Activated CD4-positive, alpha-beta T cell treated with anti-CD3 and anti-CD28 coated beads for 48 hours (primary cell): Measurements from ENCODE around the gene TRIM74.
"Not testable (repeated sequence)": the region's sequence is repeated elsewhere in the genome, so short reads cannot be mapped to it uniquely, and the experiment has no call there.

Experiments used
- DNase-seq: peaks from one replicate; pipeline ENCODE4 v3.0.0-alpha.2; 2020

The TRIM74 gene

DNA sequence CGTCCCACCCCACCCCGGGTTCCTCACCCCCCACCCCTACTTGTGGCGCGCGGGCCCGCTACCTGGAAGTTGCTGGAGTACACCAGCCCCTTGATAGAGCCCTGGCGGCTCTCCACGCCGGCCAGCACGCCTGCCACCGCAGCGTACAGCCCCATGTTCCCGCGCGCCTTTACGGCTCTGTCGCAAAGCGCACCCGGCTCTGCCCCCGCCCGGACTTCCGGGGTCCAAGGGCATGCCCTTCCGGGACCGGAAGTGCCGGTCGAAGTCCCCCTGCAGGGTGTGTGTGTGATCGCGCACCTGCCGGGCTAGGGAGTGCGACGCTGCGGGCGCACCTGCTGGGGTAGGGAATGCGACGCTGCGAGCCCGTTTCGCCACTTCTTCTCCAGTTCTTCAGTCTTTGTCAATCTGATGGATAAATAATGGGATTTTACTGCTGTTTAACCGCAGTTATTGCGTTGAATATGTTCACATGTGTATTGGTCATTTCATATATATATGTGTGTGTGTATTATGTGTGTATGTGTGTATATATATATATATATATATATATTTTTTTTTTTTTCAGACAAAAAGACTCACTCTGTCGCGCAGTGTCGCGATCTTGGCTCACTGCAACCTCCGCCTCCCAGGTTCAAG, 14.6 kb downstream of the TRIM74 start:
- DNase-seq, result not testable (repeated sequence)

DNA sequence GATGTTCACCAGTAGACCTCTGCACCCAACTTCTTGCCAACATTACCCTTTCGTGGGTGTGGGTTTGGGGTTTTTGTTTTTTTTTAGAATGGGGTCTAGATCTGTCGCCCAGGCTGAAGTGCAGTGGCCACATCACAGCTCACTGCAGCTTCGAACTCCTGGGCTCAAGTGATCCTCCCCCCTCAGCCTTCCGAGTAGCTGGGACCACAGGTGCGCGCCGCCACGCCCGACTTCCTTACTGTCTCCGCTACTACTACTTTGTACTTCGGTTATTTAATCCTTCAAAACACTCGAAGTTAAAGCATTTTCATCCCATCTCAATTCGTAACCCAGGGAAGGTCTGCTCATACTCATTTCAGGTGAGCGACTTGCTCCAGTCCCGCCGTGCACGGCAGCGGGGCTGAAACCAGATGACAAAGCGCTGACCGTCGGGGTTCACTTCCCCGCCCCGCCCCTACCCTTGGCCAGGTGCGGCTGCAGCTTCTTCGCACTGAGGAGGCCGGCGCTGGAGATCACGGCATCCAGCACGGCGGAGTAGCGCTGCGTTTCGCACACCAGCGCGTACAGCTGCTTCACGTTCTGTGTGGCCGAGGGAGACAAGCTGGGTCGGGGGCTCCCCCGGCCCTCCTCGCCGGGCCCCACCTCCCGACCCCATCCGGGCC, 15.2 kb downstream of the TRIM74 start:
- not testable (repeated sequence) for DNase-seq

- DNase-seq, result peak; percentile 28
These were observed 18.8 kb downstream of the TRIM74 start for GRCh38 chr7:72950432-72950831.

GRCh38 chr7:72949686-72950085, 19.6 kb downstream of the TRIM74 start:
- not testable (repeated sequence) for DNase-seq

DNA sequence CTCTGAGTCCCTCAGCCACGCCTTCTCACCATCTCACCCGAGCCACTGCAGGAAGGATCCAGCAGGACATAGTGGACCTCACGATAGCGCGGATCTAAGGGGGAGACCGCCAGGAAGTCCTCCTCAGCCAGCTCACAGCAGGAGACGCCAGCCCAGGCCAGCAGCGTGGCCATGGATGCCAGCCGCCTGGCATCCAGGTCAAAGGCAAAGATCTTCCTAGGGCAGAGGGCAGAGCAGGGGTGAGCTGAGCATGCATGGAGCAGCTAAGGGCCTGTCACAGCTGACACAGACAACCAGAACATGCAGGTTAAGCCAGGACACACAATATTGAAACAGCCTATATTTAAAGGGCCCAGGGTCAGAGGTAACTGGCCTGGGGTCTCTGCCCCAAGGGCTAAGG, 20.0 kb downstream of the TRIM74 start:
- not testable (repeated sequence) for DNase-seq

GRCh38 chr7:72948714-72949113, 20.6 kb downstream of the TRIM74 start:
- not testable (repeated sequence) for DNase-seq

DNA sequence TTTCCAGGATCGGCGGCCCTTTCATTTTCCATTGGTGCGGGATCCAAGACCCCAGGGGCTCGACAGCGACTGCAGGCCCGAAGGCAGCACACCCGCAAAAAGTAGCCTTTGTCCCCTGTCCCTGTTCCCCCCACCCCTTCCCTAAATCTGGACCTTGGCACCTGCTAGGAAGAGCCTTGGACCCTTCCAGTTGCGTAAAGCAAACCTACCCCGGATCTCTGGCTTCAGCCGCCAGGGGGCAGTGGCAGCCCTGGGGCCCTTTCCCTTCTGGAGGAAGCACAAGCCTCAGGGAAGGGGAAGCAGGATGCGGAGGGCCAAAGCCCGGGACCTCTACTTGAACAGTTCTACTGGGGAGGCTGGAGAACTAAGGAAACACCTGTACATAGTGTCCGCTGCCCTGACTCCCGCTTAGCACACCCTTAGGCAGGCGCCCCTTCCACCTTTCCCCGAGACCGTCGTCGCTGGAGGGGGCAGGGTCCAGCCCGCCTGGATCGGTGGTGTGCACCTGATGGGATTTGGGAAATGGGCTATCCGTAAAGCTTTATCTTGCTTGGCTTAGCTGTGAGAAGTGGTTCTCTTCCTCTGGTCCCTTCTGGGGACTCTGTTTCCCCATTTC, 23.0 kb downstream of the TRIM74 start:
- DNase-seq, result not testable (repeated sequence)

DNA sequence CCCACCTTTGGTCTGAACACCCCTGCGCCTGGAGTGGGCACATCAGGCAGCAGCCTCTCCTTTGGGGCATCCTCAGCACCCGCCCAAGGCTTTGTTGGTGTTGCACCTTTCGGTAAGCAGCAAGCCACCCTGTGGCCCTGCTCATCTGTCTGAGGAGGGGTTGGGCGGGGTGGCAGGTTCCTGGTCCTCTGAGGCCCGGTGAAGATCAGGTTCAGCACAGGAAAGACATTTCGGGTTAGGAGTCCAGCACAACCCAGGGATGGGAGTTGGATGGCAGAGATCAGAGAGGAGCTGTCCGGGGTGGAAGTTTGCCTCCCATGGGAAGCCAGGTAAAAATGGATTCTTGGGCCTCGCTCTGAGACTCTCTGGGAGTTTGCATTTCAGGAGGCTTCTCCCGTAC, 23.7 kb downstream of the TRIM74 start:
- not testable (repeated sequence) for DNase-seq

GRCh38 chr7:72944937-72945336, 24.3 kb downstream of the TRIM74 start:
- DNase-seq, result not testable (repeated sequence)

DNA sequence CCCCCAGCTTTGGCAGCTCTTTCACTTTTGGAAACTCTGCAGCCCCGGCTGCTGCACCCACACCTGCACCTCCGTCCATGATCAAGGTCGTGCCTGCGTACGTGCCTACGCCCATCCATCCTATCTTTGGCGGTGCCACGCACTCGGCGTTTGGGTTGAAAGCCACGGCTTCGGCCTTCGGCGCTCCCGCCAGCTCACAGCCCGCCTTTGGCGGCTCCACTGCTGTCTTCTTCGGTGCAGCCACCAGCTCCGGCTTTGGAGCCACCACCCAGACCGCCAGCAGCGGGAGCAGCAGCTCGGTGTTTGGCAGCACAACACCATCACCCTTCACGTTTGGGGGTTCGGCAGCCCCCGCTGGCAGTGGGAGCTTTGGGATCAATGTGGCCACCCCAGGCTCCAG, 26.3 kb downstream of the TRIM74 start:
- not testable (repeated sequence) for DNase-seq

GRCh38 chr7:72942022-72942705, 27.1 kb downstream of the TRIM74 start:
- not testable (repeated sequence) for DNase-seq

- not testable (repeated sequence) for DNase-seq
These were observed 41.0 kb downstream of the TRIM74 start for GRCh38 chr7:72928216-72928615.

GRCh38 chr7:72927791-72928190, 41.5 kb downstream of the TRIM74 start:
- DNase-seq, result not testable (repeated sequence)

DNA sequence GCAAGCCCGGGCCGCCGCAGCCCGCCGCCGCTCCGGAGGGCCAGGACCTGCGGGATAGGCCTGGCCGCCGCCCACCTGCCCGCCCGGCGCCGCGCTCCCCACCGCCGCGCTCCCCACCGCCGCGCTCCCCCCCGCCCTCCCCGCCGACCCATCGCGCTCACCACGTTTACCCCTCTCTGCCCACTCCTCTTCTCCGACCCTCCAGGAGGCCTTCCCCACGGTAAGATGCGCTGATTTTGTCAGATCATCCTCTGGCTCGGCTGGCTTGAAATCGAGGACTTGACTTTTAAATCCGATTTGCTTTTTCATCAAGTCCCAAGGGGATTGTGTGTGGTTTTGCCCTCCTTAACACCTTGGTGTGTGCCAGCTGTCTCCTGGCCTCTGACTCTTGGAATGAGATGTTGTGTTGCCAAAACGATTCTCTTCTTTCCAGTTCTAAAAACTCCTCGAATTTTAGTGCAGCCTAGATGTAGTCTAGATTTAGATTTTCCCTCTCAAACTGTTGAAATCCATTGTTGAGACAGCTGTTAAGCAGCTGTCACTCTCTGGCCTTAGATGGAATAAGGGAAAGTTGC, 43.6 kb downstream of the TRIM74 start:
- no peak for DNase-seq

GRCh38 chr7:72924733-72925545, 44.3 kb downstream of the TRIM74 start, which contains the start of gene POM121:
POM121 (plus strand) TSS chr7:72925095; CDS start chr7:72925122, 27 bp downstream.
- DNase-seq, result peak; percentile 90

DNA sequence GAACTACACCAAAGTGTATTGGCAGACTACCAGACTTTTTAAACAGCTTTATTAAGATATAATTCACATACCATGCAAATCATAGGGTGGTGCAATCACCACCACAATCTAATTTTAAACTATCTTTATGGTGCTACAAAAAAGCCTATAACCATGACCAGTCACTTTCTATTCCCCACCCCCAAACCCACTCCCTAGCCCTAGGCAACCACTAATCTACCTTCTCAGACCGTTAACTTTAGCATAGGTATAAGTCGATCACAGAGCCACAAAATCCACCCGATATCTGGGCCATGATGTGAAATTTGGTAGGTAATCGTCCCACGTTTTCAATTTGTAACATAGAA, 44.9 kb downstream of the TRIM74 start:
- DNase-seq, result no peak

GRCh38 chr7:72919256-72919775, 50.0 kb downstream of the TRIM74 start:
- DNase-seq, result no peak

- DNase-seq, result peak; percentile 72
These were observed 54.3 kb downstream of the TRIM74 start for GRCh38 chr7:72914756-72915525.

DNA sequence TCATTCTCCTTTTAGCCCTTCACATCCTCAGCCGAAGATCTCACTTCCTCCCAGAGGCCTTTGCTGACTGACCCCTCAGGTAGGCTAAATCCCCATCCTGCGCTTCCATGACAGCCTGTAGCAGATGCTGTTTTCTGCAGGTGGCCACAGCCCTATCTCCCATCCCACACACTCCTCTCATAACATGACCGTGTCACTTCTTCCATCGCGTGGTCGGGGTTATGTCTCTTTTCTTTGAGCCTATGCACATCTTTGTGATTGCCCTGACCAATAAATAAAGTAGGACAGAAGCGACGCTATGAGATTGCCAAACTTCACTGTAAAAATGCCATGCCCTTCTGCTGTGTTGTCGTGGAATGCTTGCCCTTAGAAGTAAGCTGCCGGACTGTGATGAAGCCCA, 55.5 kb downstream of the TRIM74 start:
- peak; percentile 46 for DNase-seq

- not testable (repeated sequence) for DNase-seq
These were observed 57.9 kb downstream of the TRIM74 start for GRCh38 chr7:72911395-72911794.
